ENCODE data around the gene CSHL1.
"Not testable (repeated sequence)": the region's sequence is repeated elsewhere in the genome, so short reads cannot be mapped to it uniquely, and the experiment has no call there.

DNA sequence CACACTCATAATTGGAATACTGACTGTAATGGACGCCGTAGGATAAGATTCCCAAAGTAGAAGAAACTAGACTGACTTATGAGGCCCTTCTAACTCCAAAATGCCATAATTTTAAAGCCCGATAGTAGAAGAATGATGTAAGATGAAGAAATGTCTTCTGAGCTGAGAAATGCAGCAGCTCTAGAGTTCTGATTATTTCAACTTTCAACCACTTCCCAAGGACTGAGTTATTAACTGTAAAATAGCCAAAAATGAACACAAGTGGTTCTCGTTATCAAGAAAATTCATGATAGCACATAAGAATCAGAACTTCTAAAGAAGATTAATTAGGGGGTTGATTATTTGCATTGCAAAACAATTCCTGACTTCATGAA lies 40.8 kb downstream of the CSHL1 start:
- not testable (repeated sequence) for TF ChIP-seq CTCF (IDR thresholded peaks at IDR 0.05; ENCODE audit: low read depth, low read length, poor library complexity, severe bottlenecking); EZH2phosphoT487 (IDR thresholded peaks at IDR 0.05; ENCODE audit: borderline replicate concordance, low read length)

Data from DOHH2 (cell line).